HEK293 (cell line): ENCODE data around the gene TECPR2.
A peak's percentile ranks its signal among the peaks of the same experiment; 100 is the strongest.

Experiments used
- CTCF ChIP-seq: fragments of 450-650 bp; formaldehyde crosslinking; IDR thresholded peaks from 2 replicates; pipeline ENCODE4 v1.5.1; 2016; ENCODE audit warnings: missing biosample characterization, missing genetic modification characterization
- FEZF1 ChIP-seq: fragments of 450-650 bp; formaldehyde crosslinking; IDR thresholded peaks from 2 replicates; pipeline ENCODE4 v1.5.1; 2016; ENCODE audit warnings: missing biosample characterization, missing genetic modification characterization
- KLF9 ChIP-seq: fragments of 450-650 bp; formaldehyde crosslinking; IDR thresholded peaks from 2 replicates; pipeline ENCODE4 v1.5.1; 2016; ENCODE audit warnings: missing biosample characterization, missing genetic modification characterization, low read depth
- PRDM1 ChIP-seq: fragments of 450-650 bp; formaldehyde crosslinking; IDR thresholded peaks from 2 replicates; pipeline ENCODE4; 2016; ENCODE audit warnings: missing biosample characterization, missing genetic modification characterization
- RBAK ChIP-seq: fragments of 450-650 bp; formaldehyde crosslinking; IDR thresholded peaks from 2 replicates; pipeline ENCODE4 v1.5.1; 2016; ENCODE audit warnings: missing biosample characterization, missing genetic modification characterization
- REPIN1 ChIP-seq: fragments of 450-650 bp; formaldehyde crosslinking; IDR thresholded peaks from 2 replicates; pipeline ENCODE4 v1.5.1; 2017; ENCODE audit warnings: missing biosample characterization, missing genetic modification characterization, low read depth
- TRIM28 ChIP-seq: IDR thresholded peaks from 2 replicates; pipeline ENCODE4 v1.6.1; 2011; ENCODE audit warnings: low read length, control low read depth, borderline replicate concordance
- ZBTB49 ChIP-seq: fragments of 450-650 bp; formaldehyde crosslinking; IDR thresholded peaks from 2 replicates; pipeline ENCODE4 v1.5.1; 2016; ENCODE audit warnings: missing biosample characterization, missing genetic modification characterization, low read depth
- ZNF169 ChIP-seq: fragments of 450-650 bp; formaldehyde crosslinking; IDR thresholded peaks from 2 replicates; pipeline ENCODE4 v1.5.1; 2016; ENCODE audit warnings: missing biosample characterization, missing genetic modification characterization
- ZNF18 ChIP-seq: fragments of 450-650 bp; formaldehyde crosslinking; IDR thresholded peaks from 2 replicates; pipeline ENCODE4 v1.5.1; 2016; ENCODE audit warnings: missing biosample characterization, missing genetic modification characterization
- ZNF19 ChIP-seq: fragments of 450-650 bp; formaldehyde crosslinking; IDR thresholded peaks from 2 replicates; pipeline ENCODE4; 2016; ENCODE audit warnings: missing biosample characterization, missing genetic modification characterization, low read depth
- ZNF223 ChIP-seq: fragments of 450-650 bp; formaldehyde crosslinking; IDR thresholded peaks from 2 replicates; pipeline ENCODE4 v1.5.1; 2016; ENCODE audit warnings: missing biosample characterization, missing genetic modification characterization
- ZNF26 ChIP-seq: fragments of 450-650 bp; formaldehyde crosslinking; IDR thresholded peaks from 2 replicates; pipeline ENCODE4 v1.5.1; 2016; ENCODE audit warnings: missing biosample characterization, missing genetic modification characterization
- ZNF274 ChIP-seq, 2 experiments: fragments of 200-500 bp in 1 of 2; fragments of 450-650 bp in 1 of 2; sonication (Bioruptor generic) in 1 of 2; formaldehyde crosslinking in 1 of 2; IDR thresholded peaks; 2 replicates each; pipeline versions ENCODE4 v1.5.1 to v1.6.1; 2014 to 2016; ENCODE audit warnings: borderline replicate concordance in 1 of 2, inconsistent platforms in 1 of 2, low read length in 1 of 2, missing biosample characterization in 1 of 2, missing genetic modification characterization in 1 of 2
- ZNF292 ChIP-seq: fragments of 450-650 bp; formaldehyde crosslinking; IDR thresholded peaks from 2 replicates; pipeline ENCODE4 v1.5.1; 2016; ENCODE audit warnings: low read depth, missing biosample characterization, missing genetic modification characterization, borderline replicate concordance
- ZNF426 ChIP-seq: fragments of 450-650 bp; formaldehyde crosslinking; IDR thresholded peaks from 2 replicates; pipeline ENCODE4 v1.5.1; 2017; ENCODE audit warnings: missing biosample characterization, missing genetic modification characterization, mild to moderate bottlenecking, inconsistent platforms, moderate library complexity
- ZNF518A ChIP-seq: fragments of 450-650 bp; formaldehyde crosslinking; conservative IDR thresholded peaks from 2 replicates; pipeline ENCODE4 v1.5.1; 2016; ENCODE audit warnings: low read depth, missing biosample characterization, missing genetic modification characterization
- ZNF521 ChIP-seq: fragments of 450-650 bp; formaldehyde crosslinking; IDR thresholded peaks from 2 replicates; pipeline ENCODE4 v1.5.1; 2017; ENCODE audit warnings: missing biosample characterization, mild to moderate bottlenecking, missing genetic modification characterization
- ZNF560 ChIP-seq: fragments of 450-650 bp; formaldehyde crosslinking; IDR thresholded peaks from 2 replicates; pipeline ENCODE4 v1.5.1; 2017; ENCODE audit warnings: missing biosample characterization, missing genetic modification characterization, borderline replicate concordance
- ZNF561 ChIP-seq: fragments of 450-650 bp; IDR thresholded peaks from 2 replicates; pipeline ENCODE4 v1.5.1; 2018; ENCODE audit warnings: missing biosample characterization, missing genetic modification characterization, borderline replicate concordance
- ZNF571 ChIP-seq: fragments of 450-650 bp; formaldehyde crosslinking; IDR thresholded peaks from 2 replicates; pipeline ENCODE4 v1.5.0; 2017; ENCODE audit warnings: missing biosample characterization, missing genetic modification characterization
- ZNF610 ChIP-seq: fragments of 450-650 bp; formaldehyde crosslinking; IDR thresholded peaks from 2 replicates; pipeline ENCODE4 v1.5.1; 2016; ENCODE audit warnings: missing biosample characterization, missing genetic modification characterization, borderline replicate concordance
- ZNF692 ChIP-seq: fragments of 450-650 bp; formaldehyde crosslinking; IDR thresholded peaks from 2 replicates; pipeline ENCODE4 v1.5.1; 2016; ENCODE audit warnings: missing biosample characterization, missing genetic modification characterization
- ZNF76 ChIP-seq: fragments of 450-650 bp; formaldehyde crosslinking; IDR thresholded peaks from 2 replicates; pipeline ENCODE4; 2016; ENCODE audit warnings: low read depth, missing biosample characterization, missing genetic modification characterization, borderline replicate concordance

Gene TECPR2

GRCh38 chr14:102509746-102510615 lies 147.2 kb downstream of the TECPR2 start, which contains the start of gene ANKRD9 (continued):
- TF ChIP-seq ZNF518A (tag by site-specific recombination) (no peak), ZNF18 (tag by site-specific recombination) (no peak), ZNF560 (no peak), REPIN1 (no peak), ZNF292 (no peak), RBAK (tag by site-specific recombination) (no peak), TRIM28 (no peak), FEZF1 (tag by site-specific recombination) (no peak), ZNF274 (IDR thresholded peaks at IDR 0.05; ENCODE audit: low read length) (no peak), ZNF274 (tag by site-specific recombination; IDR thresholded peaks at IDR 0.05; ENCODE audit: borderline replicate concordance) (no peak), ZNF169 (no peak), ZNF19 (tag by site-specific recombination) (no peak), CTCF (tag by site-specific recombination) (peak; percentile 29; the same call in 1 of the 2 replicates), ZNF26 (no peak), ZNF76 (tag by site-specific recombination) (no peak), ZBTB49 (no peak), ZNF571 (tag by site-specific recombination) (no peak), ZNF223 (tag by site-specific recombination) (no peak), ZNF426 (tag by site-specific recombination) (no peak), ZNF610 (tag by site-specific recombination) (no peak), ZNF692 (no peak), PRDM1 (tag by site-specific recombination) (no peak), ZNF521 (tag by site-specific recombination) (no peak), KLF9 (tag by site-specific recombination) (peak; percentile 71), ZNF561 (0 out of 2 replicates have a peak, but pooled peaks have one; percentile 45)
